ENCODE measurements around the gene CHST1. TPM values are rescaled to one million over a fixed set of nuclear protein-coding genes. Genes with fewer than 3 reads are reported as not detected.

The CHST1 gene
- total RNA-seq, 3 donors from 2014 or later (not counting 1 experiment from before 2014, with no cell fraction given), result not detected

GRCh38 chr11:45610627-45611026 lies 54.8 kb downstream of the CHST1 start:
- no peaks in the 10 kb centered on the region for H3K9me3 ChIP-seq (ENCODE audit: control insufficient read depth, insufficient read depth, low read length)
- DNase-seq (no peak), ATAC-seq (peak in 1 of 3 donors; percentile 27)
- peaks cover 0 to 3% of the 10 kb centered on the region in 2 donors for H3K9me3 Mint-ChIP-seq
- TF ChIP-seq CTCF (IDR thresholded peaks at IDR 0.05), result no peak
- WGBS (ENCODE audit: insufficient coverage), result 7% methylated on average over 2 of the region's 3 CpGs
- H3K4me3 Mint-ChIP-seq, result no peak overlapping the region
- H3K27me3 Mint-ChIP-seq (ENCODE audit: low read depth in 2 of 2), result peaks cover 6 to 45% of the 10 kb centered on the region in 2 donors
- H3K36me3 ChIP-seq (ENCODE audit: control insufficient read depth, insufficient read depth, low read length), result no peaks in the 10 kb centered on the region
- intact Hi-C loops (cut with micrococcal nuclease), result no loop called here
- no peaks in the 10 kb centered on the region for H3K4me1 Mint-ChIP-seq
- H3K4me3 ChIP-seq (ENCODE audit: low read length), result no peak overlapping the region
- no peaks in the 10 kb centered on the region for H3K4me1 ChIP-seq (ENCODE audit: control insufficient read depth, insufficient read depth, low read length)
- H3K27me3 ChIP-seq (ENCODE audit: control insufficient read depth, insufficient read depth, low read length), result no peaks in the 10 kb centered on the region
- H3K36me3 Mint-ChIP-seq, result no peaks in the 10 kb centered on the region
- H3K27ac ChIP-seq (ENCODE audit: low read length), result no peak overlapping the region
- no peak overlapping the region for H3K27ac Mint-ChIP-seq

- DNase-seq, result no peak
- H3K27ac Mint-ChIP-seq, result no peak overlapping the region
- no peak overlapping the region for H3K4me3 Mint-ChIP-seq
- Histone ChIP-seq H3K9me3 (ENCODE audit: control insufficient read depth, insufficient read depth, low read length) (no peaks in the 10 kb centered on the region), H3K36me3 (ENCODE audit: control insufficient read depth, insufficient read depth, low read length) (no peaks in the 10 kb centered on the region), H3K4me3 (ENCODE audit: low read length) (no peak overlapping the region), H3K27ac (ENCODE audit: low read length) (no peak overlapping the region), H3K27me3 (ENCODE audit: control insufficient read depth, insufficient read depth, low read length) (no peaks in the 10 kb centered on the region), H3K4me1 (ENCODE audit: control insufficient read depth, insufficient read depth, low read length) (no peaks in the 10 kb centered on the region)
- H3K27me3 Mint-ChIP-seq (ENCODE audit: low read depth in 2 of 2), result peaks cover 11 to 50% of the 10 kb centered on the region in 2 donors
- H3K36me3 Mint-ChIP-seq, result no peaks in the 10 kb centered on the region
- no peaks in the 10 kb centered on the region for H3K4me1 Mint-ChIP-seq
- intact Hi-C loops (cut with micrococcal nuclease), result no loop called here
- ATAC-seq, result no peak
- TF ChIP-seq CTCF (IDR thresholded peaks at IDR 0.05), result no peak
- H3K9me3 Mint-ChIP-seq, result peaks cover 0 to 3% of the 10 kb centered on the region in 2 donors
- 33% methylated on average over 2 of the region's 2 CpGs for WGBS (ENCODE audit: insufficient coverage)
Measured at GRCh38 chr11:45609902-45610301, 55.5 kb downstream of the CHST1 start.

GRCh38 chr11:45609337-45609736 lies 56.1 kb downstream of the CHST1 start:
- Mint-ChIP-seq H3K9me3 (peaks cover 0 to 3% of the 10 kb centered on the region in 2 donors), H3K4me3 (no peak overlapping the region), H3K27me3 (ENCODE audit: low read depth in 2 of 2) (peaks cover 11 to 44% of the 10 kb centered on the region in 2 donors), H3K36me3 (no peaks in the 10 kb centered on the region), H3K27ac (no peak overlapping the region), H3K4me1 (no peaks in the 10 kb centered on the region)
- Histone ChIP-seq H3K4me3 (ENCODE audit: low read length) (no peak overlapping the region), H3K27ac (ENCODE audit: low read length) (no peak overlapping the region), H3K4me1 (ENCODE audit: control insufficient read depth, insufficient read depth, low read length) (no peaks in the 10 kb centered on the region), H3K27me3 (ENCODE audit: control insufficient read depth, insufficient read depth, low read length) (no peaks in the 10 kb centered on the region), H3K9me3 (ENCODE audit: control insufficient read depth, insufficient read depth, low read length) (no peaks in the 10 kb centered on the region), H3K36me3 (ENCODE audit: control insufficient read depth, insufficient read depth, low read length) (no peaks in the 10 kb centered on the region)
- DNase-seq, result no peak
- ATAC-seq, result no peak
- intact Hi-C loops (cut with micrococcal nuclease), result no loop called here
- no peak for TF ChIP-seq CTCF (IDR thresholded peaks at IDR 0.05)
- WGBS (ENCODE audit: insufficient coverage), result 83% methylated on average over 3 of the region's 3 CpGs

GRCh38 chr11:45607995-45608394 lies 57.4 kb downstream of the CHST1 start:
- no peak overlapping the region for H3K27ac Mint-ChIP-seq
- DNase-seq, result no peak
- no peak for ATAC-seq
- no peaks in the 10 kb centered on the region for H3K4me1 Mint-ChIP-seq
- 56% methylated on average over 5 of the region's 5 CpGs for WGBS (ENCODE audit: insufficient coverage)
- H3K27me3 Mint-ChIP-seq (ENCODE audit: low read depth in 2 of 2), result peaks cover 21 to 53% of the 10 kb centered on the region in 2 donors
- no peak overlapping the region for H3K4me3 Mint-ChIP-seq
- no peaks in the 10 kb centered on the region for H3K9me3 ChIP-seq (ENCODE audit: control insufficient read depth, insufficient read depth, low read length)
- H3K27me3 ChIP-seq (ENCODE audit: control insufficient read depth, insufficient read depth, low read length), result no peaks in the 10 kb centered on the region
- intact Hi-C loops (cut with micrococcal nuclease), result no loop called here
- H3K4me3 ChIP-seq (ENCODE audit: low read length), result no peak overlapping the region
- TF ChIP-seq CTCF (IDR thresholded peaks at IDR 0.05), result no peak
- H3K36me3 Mint-ChIP-seq, result no peaks in the 10 kb centered on the region
- peaks cover 0 to 3% of the 10 kb centered on the region in 2 donors for H3K9me3 Mint-ChIP-seq
- H3K27ac ChIP-seq (ENCODE audit: low read length), result no peak overlapping the region
- H3K36me3 ChIP-seq (ENCODE audit: control insufficient read depth, insufficient read depth, low read length), result no peaks in the 10 kb centered on the region
- H3K4me1 ChIP-seq (ENCODE audit: control insufficient read depth, insufficient read depth, low read length), result no peaks in the 10 kb centered on the region
